Activated CD4-positive, alpha-beta T cell treated with anti-CD3 and anti-CD28 coated beads for 24 hours (primary cell): ENCODE measurements around the gene SLC12A7.
"Not testable (repeated sequence)": the region's sequence is repeated elsewhere in the genome, so short reads cannot be mapped to it uniquely, and the experiment has no call there.

Experiments
- DNase-seq, 2 donors: peaks; one replicate each; pipeline ENCODE4 v3.0.0-alpha.2; 2020; ENCODE audit warnings: low read depth in 2 of 2

The SLC12A7 gene

DNA sequence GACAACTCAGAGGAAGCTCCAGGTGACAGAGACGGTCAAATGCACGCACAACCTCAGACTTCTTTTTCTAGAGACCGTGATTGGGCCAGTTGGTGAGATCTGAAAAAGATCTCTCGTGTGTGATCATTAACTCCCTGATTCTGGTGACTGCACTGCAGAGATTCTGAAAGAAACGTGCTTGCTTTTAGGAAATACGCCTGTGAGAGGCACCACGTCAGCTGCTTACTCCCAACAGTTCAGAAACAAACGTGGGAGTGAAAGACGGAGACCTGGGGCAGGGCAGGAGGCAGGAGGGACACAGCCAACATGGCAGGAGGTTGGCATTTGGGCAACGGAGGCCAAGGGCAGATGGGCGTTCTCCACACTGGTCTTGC lies 15.9 kb downstream of the SLC12A7 start:
- no peak for DNase-seq

DNA sequence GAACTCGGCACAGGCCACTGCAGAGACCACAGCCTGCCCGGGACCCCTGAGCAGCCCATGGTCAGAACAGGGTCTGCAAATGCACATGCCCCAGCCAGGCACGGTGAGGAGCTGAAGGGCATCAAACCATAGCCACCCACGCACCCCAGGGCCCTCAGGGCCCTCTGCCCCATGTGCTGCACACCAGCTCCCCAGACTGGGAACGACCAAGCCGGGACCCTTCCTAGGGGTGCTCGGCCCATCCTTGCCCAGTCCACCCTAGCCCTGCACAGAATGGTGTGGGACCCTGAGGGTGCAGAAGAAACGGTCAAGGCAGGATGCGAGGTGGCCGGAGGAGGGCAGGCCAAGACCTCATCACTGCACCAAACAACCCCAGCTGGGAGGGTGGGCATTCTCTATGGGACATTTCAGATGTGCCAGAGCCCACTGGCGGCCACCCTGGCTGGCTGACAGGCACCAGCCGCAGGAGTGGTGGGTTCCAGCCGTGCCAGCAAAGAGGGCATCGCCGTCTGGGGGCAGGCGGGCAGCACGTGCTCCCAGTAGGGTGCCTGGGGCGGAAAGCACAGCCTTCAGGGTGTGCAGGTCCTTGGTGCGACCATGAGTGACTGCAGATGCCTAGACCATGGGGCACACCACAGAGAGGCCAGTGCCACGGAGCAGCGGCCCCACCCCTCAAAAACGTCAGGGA lies 16.4 kb downstream of the SLC12A7 start:
- no peak for DNase-seq

DNA sequence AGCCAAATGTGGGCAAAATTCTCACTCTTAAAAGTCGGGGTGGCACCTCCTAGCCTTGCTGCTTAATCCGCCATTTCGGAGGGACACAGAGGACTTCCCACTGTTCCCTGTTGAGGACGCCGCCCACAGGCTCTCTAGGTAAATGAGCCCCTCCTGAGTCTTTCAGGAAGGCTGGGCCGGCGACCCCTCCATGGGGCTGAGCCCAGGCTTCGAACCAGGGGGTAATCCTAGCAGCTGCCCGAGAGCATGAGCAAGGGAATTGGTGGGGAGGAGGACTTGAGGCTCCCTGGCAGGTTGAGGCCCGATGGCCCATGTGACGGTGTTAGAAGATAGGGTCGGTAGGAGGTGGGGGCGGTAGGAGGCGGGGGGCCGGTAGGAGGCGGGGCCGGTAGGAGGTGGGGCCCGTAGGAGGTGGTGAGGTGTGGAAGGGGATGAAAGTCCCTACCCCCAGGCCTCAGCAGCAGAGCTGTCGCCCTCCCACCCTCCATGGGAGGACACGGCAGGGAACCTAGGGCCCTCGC lies 17.1 kb downstream of the SLC12A7 start:
- DNase-seq: no peak

- no peak for DNase-seq
Measured at GRCh38 chr5:1093361-1093760, 18.5 kb downstream of the SLC12A7 start.

DNA sequence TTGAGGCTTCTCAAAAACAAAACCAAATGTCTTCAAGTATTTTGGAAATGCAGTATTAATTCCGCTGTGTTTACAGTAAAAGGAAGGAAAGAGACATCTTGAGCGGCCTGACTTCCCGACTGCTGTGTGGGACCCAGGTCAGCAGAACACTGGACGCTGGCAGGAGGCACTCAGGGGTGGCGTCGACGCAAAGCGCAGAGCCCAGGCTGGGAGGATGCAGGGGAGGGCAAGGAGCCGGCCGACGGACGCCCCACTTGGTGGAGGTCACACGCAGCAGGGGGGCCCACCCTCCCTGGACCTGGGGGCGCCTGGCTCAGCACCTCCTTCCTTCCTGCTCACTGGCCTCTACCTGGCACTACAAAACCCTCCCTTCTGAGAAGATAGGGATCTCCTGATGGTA lies 19.7 kb downstream of the SLC12A7 start:
- DNase-seq: no peak

DNA sequence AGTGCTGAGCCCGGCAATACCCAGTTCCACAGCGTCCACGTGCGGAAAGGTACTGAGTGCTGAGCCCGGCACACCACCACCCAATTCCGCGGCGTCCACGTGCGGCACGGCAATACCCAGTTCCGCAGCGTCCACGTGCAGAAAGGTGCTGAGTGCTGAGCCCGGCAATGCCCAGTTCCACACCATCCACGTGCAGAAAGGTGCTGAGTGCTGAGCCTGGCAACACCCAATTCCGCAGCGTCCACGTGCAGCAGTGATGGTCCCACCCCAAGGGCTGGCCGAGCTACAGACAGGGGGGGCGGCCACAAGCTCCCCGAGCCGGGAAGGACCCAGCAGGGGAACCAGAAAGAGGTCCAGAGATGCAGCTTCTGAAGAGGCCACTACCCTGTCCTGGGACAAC lies 20.2 kb downstream of the SLC12A7 start:
- DNase-seq: no peak

- no peak for DNase-seq
Measured at GRCh38 chr5:1090538-1090937, 21.3 kb downstream of the SLC12A7 start.

GRCh38 chr5:1089621-1090040 lies 22.2 kb downstream of the SLC12A7 start:
- no peak for DNase-seq

DNA sequence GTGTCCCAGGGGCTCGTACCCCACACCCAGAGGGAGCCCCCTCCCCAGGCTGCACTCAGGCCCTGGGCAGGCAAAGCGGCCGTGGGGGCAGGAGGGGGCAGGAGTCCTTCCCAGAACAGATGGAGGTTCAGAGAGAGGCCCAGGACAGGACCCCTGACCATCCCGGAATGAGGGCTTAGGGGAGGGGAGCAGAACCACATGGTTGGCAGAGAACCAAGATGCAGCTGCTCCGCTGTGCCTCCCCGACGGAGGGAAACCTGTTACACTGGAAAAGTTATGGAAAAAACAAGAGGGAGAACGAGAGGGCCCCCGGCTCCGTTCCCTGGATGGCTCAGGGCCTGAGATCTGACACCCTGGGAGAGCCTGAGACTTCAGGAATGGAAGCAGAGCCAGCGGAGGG lies 22.7 kb downstream of the SLC12A7 start:
- no peak for DNase-seq

GRCh38 chr5:1088726-1089125 lies 23.1 kb downstream of the SLC12A7 start:
- DNase-seq: no peak

GRCh38 chr5:1088031-1088430 lies 23.8 kb downstream of the SLC12A7 start:
- DNase-seq: no peak

DNA sequence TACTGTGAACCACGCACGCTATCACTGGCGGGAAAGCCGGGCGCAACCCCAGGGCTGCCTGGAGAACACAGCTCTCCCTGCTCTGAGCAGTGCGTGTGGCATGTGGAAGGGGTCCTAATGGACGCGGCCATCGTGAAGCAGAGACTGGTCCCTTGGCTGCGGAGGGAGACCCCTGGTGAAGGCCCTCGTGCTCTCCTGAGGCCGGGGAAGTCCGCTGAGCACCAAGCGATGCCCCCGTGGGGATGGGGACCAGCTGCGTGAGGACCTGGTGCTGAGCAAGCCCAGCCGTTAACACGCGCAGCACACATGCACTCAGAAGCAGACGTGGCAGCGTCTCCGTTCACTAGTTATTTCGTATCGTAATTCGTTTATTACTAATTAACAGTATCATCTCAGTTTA lies 24.4 kb downstream of the SLC12A7 start:
- no peak for DNase-seq

- DNase-seq: no peak
Measured at GRCh38 chr5:1086871-1087270, 25.0 kb downstream of the SLC12A7 start.

GRCh38 chr5:1086137-1086536 lies 25.7 kb downstream of the SLC12A7 start:
- DNase-seq: no peak

DNA sequence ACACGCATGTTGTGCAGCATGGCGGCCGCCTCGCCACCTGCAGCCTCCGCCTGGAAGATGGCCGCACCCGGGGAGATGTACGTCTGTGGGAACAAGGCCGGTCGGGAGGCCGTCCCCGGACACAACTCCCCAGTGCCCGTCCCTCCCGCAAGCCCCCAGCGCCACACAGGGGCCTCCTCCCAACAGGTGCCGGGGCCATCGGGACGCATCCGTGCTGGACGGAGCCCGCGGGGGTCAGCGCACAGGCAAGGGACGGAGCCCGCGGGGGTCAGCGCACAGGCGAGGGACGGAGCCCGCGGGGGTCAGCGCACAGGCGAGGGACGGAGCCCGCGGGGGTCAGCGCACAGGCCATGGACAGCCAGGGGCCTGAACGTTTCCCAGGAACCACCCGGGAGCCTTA lies 26.5 kb downstream of the SLC12A7 start:
- no peak for DNase-seq

GRCh38 chr5:1083823-1084605 lies 27.8 kb downstream of the SLC12A7 start:
- DNase-seq: no peak

DNA sequence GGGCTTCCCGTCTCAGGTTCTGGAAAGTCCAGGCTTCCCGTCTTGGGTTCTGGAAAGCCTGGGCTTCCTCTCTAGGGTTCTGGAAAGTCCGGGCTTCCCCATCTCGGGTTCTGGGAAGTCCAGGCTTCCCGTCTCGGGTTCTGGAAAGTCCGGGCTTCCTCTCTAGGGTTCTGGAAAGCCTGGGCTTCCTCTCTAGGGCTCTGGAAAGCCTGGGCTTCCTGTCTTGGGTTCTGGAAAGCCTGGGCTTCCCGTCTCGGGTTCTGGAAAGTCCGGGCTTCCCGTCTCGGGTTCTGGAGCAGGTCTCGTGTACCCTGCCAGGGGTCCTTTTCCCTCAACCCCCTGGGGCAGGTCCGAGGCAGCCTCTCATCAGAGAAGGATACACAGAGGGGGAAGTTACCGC lies 28.8 kb downstream of the SLC12A7 start:
- not testable (repeated sequence) for DNase-seq

DNA sequence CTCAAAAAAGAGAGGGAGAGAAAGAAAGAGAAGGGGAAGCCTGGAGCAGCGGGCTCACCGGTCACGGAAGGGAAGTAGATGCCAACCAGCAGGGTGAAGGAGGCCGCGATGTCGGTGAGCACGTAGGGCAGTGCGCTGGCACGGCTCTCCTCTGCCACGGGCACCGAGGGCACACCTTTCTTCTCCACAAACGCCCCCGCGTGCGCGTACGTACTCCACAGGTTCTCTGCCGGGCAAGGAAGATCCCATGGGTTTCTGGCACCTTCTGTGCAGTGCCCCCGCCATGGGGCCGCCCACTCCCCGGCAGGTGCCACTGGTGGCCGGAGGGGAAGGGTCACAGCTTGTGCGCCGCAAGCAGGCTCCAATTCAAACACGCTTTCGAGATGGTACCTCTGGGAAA lies 30.3 kb downstream of the SLC12A7 start:
- DNase-seq: no peak

DNA sequence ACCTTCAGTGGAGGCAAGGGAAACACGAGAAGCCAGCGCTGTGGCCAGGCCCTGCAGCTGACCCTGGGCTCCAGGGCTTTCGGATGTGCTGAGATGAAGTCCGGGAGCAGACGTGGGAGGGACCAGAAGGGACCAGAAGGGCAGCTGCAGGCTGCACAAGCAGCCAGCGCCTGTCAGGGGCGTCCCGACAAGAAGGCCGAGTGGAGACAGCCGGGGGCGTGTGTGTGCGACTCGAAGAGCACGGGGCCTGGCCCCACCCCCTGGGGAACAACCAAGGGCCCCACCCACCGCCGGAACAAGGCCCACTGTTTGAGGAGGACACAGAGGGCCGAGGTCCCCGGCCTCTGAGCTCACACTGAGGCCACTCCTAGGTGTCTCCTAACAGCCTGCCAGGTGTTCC lies 31.4 kb downstream of the SLC12A7 start:
- no peak for DNase-seq

DNA sequence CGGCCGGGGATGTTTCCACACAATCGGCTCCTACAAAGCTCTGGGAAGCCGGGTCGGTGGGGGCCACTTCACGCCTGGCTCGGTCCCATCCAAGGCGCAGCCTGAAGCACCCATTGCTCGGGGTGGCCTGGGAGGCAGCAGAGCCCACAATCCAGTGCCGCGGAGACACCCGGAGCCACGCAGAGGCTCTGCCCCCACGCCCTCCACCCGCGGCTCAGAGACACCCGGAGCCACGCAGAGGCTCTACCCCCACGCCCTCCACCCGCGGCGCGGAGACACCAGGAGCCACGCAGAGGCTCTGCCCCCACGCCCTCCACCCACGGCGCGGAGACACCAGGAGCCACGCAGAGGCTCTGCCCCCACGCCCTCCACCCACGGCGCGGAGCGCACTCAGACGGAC lies 31.9 kb downstream of the SLC12A7 start:
- no peak for DNase-seq

GRCh38 chr5:1079486-1079885 lies 32.4 kb downstream of the SLC12A7 start:
- no peak for DNase-seq

GRCh38 chr5:1078851-1079250 lies 33.0 kb downstream of the SLC12A7 start:
- DNase-seq: no peak

DNA sequence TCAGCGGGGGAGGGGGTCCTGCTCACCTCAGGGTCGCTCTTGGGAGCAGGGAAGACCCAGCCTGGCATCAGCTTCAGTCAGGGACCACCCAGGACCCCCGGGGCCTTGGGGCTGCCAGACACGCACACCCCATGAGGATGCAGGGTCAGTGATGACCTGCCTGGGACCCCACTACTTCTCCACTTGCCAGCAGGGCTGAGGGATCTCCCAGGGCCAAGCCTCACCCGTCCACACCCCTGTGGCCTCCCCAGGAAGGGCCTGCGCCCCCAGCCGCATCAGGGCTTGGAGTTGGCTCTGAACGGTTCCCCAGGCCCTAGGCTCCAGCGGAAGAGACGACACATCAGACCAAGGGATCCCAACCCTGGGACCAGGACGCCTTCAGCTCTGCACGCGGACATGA lies 33.7 kb downstream of the SLC12A7 start:
- no peak for DNase-seq
